Thyroid gland (tissue), 4 donors: ENCODE measurements around the gene ZNF627. TPM values are rescaled to one million over a fixed set of nuclear protein-coding genes. Genes with fewer than 3 reads are reported as not detected.

Experiments used
- DNase-seq, 2 donors: peaks; one replicate each; pipeline ENCODE4 v3.0.0-alpha.2; 2019
- H3K27ac ChIP-seq, 3 donors: fragments of 200-600 bp; sonication (generic); 1 replicate in 2 of 3; 2 replicates in 1 of 3; pipeline ENCODE4 v1.5.1; 2016 to 2019; ENCODE audit warnings: mild to moderate bottlenecking in 1 of 3, moderate library complexity in 1 of 3
- H3K27me3 ChIP-seq: fragments of 200-600 bp; sonication (generic); one replicate; pipeline ENCODE4 v1.5.1; 2019
- H3K36me3 ChIP-seq, 2 donors: fragments of 200-600 bp; sonication (generic); one replicate each; pipeline ENCODE4 v1.5.1; 2016 to 2019
- H3K4me1 ChIP-seq, 2 donors: fragments of 200-600 bp; sonication (generic); one replicate each; pipeline ENCODE4 v1.5.1; 2017 to 2019
- H3K4me3 ChIP-seq, 3 donors: fragments of 200-600 bp; sonication (generic); replicated peaks in 1 of 3; 1 replicate in 2 of 3; 2 replicates in 1 of 3; pipeline ENCODE4 v1.5.1; 2016; ENCODE audit warnings: mild to moderate bottlenecking in 1 of 3
- H3K9me3 ChIP-seq: fragments of 200-600 bp; sonication (generic); one replicate; pipeline ENCODE4 v1.5.1; 2017
- POLR2A ChIP-seq, 2 donors: fragments of 450-650 bp; IDR thresholded peaks; one replicate each; pipeline ENCODE4 v1.6.1; 2017; ENCODE audit warnings: antibody characterized with exemption in 2 of 2, mild to moderate bottlenecking in 2 of 2, moderate library complexity in 1 of 2
- WGBS, 2 donors: methylation state at CpG; one replicate each; pipeline ENCODE4 v1.1.5; 2017; 5-methylcytosine and 5-hydroxymethylcytosine counted together
- intact Hi-C: fragments of 100-400 bp; cut with DNase I; formaldehyde crosslinking; loops from one replicate; pipeline ENCODE4 v1.15.1; 2023
- total RNA-seq, 4 donors: library from RNA; depleted of rRNA; stranded (reverse); fragments of >200 nt; gene quantifications; one replicate each; pipeline ENCODE4 v1.2.3, GENCODE V29; 2016
- TF ChIP-seq, protein P1 (sequence below), 6 experiments: fragments of 200-600 bp in 3 of 6; fragments of 450-650 bp in 3 of 6; sonication (generic) in 3 of 6; IDR thresholded peaks; one replicate each; pipeline ENCODE4 v1.5.1; 2016 to 2019; ENCODE audit warnings: antibody characterized with exemption in 6 of 6, mild to moderate bottlenecking in 2 of 6, inconsistent platforms in 1 of 6, moderate library complexity in 1 of 6

The ZNF627 gene
- total RNA-seq, 4 donors from 2014 or later, result 14.5 to 24.3 (median 21.7) TPM

DNA sequence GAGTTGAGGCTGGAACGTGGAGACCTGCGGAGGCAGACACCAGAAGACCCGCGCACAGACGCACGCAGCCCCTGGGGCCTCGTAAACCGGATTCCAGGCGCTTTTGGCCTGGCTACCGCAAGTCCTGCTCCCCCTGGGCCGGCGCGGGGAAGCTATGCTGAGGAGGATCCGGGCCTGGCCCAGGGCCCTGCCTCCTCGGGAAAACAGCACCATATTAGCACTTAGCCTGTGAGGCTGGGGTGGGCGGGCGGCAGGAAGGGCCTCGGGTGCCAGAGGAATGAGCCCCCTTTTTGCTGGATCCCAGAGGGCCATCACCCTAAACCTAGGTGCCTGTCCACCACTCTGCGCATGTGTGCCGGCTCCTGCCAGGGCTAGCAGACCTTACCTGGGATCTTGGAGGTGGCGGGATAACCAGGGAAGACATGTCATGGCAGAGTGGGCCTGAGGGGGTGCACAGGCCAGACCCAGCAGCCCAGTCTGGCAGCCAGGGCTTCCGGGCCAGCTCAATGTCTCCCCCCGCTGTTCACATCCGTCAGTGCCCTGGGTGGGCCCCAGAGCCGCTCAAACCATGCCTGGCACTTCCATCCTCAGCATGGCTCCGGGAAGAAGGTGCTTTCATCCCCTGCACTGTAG, 45.6 kb upstream of the ZNF627 start:
- H3K27ac ChIP-seq, result no peak overlapping the region
- DNase-seq, result no peak
- no peak for TF ChIP-seq POLR2A (IDR thresholded peaks at IDR 0.05)
- TF ChIP-seq, protein P1, sequence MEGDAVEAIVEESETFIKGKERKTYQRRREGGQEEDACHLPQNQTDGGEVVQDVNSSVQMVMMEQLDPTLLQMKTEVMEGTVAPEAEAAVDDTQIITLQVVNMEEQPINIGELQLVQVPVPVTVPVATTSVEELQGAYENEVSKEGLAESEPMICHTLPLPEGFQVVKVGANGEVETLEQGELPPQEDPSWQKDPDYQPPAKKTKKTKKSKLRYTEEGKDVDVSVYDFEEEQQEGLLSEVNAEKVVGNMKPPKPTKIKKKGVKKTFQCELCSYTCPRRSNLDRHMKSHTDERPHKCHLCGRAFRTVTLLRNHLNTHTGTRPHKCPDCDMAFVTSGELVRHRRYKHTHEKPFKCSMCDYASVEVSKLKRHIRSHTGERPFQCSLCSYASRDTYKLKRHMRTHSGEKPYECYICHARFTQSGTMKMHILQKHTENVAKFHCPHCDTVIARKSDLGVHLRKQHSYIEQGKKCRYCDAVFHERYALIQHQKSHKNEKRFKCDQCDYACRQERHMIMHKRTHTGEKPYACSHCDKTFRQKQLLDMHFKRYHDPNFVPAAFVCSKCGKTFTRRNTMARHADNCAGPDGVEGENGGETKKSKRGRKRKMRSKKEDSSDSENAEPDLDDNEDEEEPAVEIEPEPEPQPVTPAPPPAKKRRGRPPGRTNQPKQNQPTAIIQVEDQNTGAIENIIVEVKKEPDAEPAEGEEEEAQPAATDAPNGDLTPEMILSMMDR (IDR thresholded peaks at IDR 0.05), result no peak
- intact Hi-C loops, result no loop called here
- H3K4me1 ChIP-seq, result no peaks in the 10 kb centered on the region
- H3K4me3 ChIP-seq, result no peak overlapping the region
- 71 to 79% methylated on average over 19 to 22 of the region's 26 CpGs for WGBS, 2 donors
- H3K36me3 ChIP-seq, result peaks cover 15 to 17% of the 10 kb centered on the region in 2 donors
- H3K27me3 ChIP-seq, result no peaks in the 10 kb centered on the region
- no peaks in the 10 kb centered on the region for H3K9me3 ChIP-seq

DNA sequence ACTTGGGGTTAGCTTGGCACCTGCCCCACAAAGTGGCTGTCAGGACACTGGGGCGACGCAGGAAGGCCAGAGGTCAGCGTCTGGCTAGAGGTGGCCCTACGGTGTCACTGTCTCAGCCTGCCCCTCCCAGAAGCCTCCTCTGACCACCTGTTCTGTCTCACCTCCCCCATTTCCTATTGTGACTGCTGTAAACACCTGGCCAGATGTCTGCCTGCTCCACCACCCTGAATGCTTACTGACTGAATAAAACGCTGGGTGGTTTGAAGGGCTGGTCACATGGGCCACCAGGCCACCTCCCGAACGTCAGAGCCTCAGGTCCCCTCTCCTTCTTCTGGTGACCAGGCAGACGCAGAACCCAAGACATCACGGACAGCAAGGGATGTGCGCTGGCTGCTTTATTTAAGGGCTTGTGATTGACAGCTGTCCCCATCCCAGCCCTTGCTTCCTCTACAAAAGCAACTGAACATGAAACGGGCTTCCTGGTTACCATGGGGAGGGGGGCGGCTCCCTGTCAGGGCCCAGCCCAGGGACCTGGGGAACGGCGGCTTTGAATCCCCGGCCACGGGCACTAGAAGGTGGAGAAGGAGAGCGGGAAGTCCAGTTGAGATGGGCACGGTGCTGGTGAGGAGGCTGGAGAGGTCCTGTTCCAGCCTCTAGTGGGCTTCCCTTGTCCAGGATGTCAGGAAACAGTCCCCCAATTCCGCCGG, 44.5 kb upstream of the ZNF627 start:
- Histone ChIP-seq H3K27me3 (no peaks in the 10 kb centered on the region), H3K4me1 (peaks cover 2 to 5% of the 10 kb centered on the region in 2 donors), H3K27ac (no peak overlapping the region), H3K9me3 (no peaks in the 10 kb centered on the region), H3K36me3 (peaks cover 15 to 17% of the 10 kb centered on the region in 2 donors), H3K4me3 (no peak overlapping the region)
- intact Hi-C loops, result no loop called here
- WGBS, 2 donors, result 89 to 97% methylated on average over 12 to 20 of the region's 20 CpGs
- DNase-seq, result no peak
- TF ChIP-seq POLR2A (IDR thresholded peaks at IDR 0.05), result no peak
- TF ChIP-seq, protein P1 (IDR thresholded peaks at IDR 0.05), result no peak

DNA sequence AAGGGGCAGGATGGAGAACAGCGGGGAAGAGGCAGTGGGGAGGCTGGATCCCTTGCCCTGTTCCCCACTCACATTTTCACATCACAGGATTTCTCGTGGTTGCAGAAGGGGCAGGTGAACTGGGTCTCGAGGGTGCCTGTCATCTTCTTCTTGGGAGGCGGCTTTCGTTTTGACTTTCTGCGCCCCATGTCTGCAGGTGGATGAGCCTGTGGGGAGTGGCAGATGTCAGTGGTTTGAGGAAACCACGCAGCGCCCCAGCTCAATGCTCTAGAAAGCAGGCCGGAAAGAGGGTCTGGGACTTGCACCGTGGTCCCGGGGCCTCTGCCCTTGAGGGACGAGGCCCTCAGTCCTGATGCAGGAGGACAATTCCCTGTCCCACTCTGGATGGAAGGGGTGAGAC, 43.1 kb upstream of the ZNF627 start:
- Histone ChIP-seq H3K27me3 (no peaks in the 10 kb centered on the region), H3K9me3 (no peaks in the 10 kb centered on the region), H3K4me3 (no peak overlapping the region), H3K36me3 (peaks cover 15 to 17% of the 10 kb centered on the region in 2 donors), H3K27ac (no peak overlapping the region), H3K4me1 (peaks cover 9 to 14% of the 10 kb centered on the region in 2 donors)
- intact Hi-C loops, result no loop called here
- WGBS, 2 donors, result 81 to 91% methylated on average over 8 of the region's 12 CpGs
- DNase-seq, result no peak
- no peak for TF ChIP-seq POLR2A (IDR thresholded peaks at IDR 0.05)
- TF ChIP-seq, protein P1 (IDR thresholded peaks at IDR 0.05), result no peak

DNA sequence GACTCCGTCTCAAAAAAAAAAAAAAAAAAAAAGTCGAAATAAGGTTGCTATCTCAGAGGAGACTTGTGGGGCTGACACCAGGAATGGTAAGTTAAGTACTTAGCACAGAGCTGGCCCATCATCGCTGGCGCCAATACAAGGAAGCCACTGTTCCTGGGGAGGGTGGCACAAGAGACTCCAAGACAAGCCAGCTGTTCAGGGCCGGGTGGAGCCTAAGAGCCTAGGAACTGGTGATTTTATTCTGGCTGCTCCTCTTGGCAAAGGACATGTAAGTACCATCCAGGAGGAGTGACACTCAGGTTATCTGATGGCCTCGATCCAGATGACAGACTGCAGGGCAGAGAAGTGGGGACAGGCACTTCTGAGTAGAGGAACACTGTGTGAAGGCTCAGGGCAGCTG, 42.0 kb upstream of the ZNF627 start:
- Histone ChIP-seq H3K4me1 (peaks cover 14 to 15% of the 10 kb centered on the region in 2 donors), H3K4me3 (no peak overlapping the region), H3K27me3 (no peaks in the 10 kb centered on the region), H3K9me3 (no peaks in the 10 kb centered on the region), H3K27ac (no peak overlapping the region), H3K36me3 (peaks cover 15 to 17% of the 10 kb centered on the region in 2 donors)
- DNase-seq, result no peak
- intact Hi-C loops, result no loop called here
- 88 to 91% methylated on average over 6 of the region's 6 CpGs for WGBS, 2 donors
- TF ChIP-seq, protein P1 (IDR thresholded peaks at IDR 0.05), result no peak
- TF ChIP-seq POLR2A (IDR thresholded peaks at IDR 0.05), result no peak
